ENCODE results near the gene TMPRSS11A.

- TF ChIP-seq, protein P1, sequence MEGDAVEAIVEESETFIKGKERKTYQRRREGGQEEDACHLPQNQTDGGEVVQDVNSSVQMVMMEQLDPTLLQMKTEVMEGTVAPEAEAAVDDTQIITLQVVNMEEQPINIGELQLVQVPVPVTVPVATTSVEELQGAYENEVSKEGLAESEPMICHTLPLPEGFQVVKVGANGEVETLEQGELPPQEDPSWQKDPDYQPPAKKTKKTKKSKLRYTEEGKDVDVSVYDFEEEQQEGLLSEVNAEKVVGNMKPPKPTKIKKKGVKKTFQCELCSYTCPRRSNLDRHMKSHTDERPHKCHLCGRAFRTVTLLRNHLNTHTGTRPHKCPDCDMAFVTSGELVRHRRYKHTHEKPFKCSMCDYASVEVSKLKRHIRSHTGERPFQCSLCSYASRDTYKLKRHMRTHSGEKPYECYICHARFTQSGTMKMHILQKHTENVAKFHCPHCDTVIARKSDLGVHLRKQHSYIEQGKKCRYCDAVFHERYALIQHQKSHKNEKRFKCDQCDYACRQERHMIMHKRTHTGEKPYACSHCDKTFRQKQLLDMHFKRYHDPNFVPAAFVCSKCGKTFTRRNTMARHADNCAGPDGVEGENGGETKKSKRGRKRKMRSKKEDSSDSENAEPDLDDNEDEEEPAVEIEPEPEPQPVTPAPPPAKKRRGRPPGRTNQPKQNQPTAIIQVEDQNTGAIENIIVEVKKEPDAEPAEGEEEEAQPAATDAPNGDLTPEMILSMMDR (IDR thresholded peaks at IDR 0.05), result no peak
- TF ChIP-seq POLR2A (IDR thresholded peaks at IDR 0.05), result no peak
Observed at GRCh38 chr4:67973608-67974007, 10.3 kb upstream of the TMPRSS11A start.
